Stimulated activated CD8-positive, alpha-beta memory T cell treated with anti-CD3 and anti-CD28 coated beads, Interleukin-15, amount 100 ng/mL, for 48 hours (primary cell): ENCODE results near the gene PTER.

Experiments
- DNase-seq, 2 donors: peaks; one replicate each; pipeline ENCODE4 v3.0.0-alpha.2; 2020; ENCODE audit warnings: low read depth in 2 of 2

PTER gene

GRCh38 chr10:16472828-16473227 is 36.0 kb downstream of the PTER start:
- no peak for DNase-seq

- no peak for DNase-seq
Observed at GRCh38 chr10:16477757-16478156, 40.9 kb downstream of the PTER start.

GRCh38 chr10:16478801-16479200 is 42.0 kb downstream of the PTER start:
- no peak for DNase-seq

GRCh38 chr10:16481052-16481728 is 44.4 kb downstream of the PTER start:
- no peak for DNase-seq

GRCh38 chr10:16483241-16483917 is 46.6 kb downstream of the PTER start:
- no peak for DNase-seq

- DNase-seq, result no peak
Observed at GRCh38 chr10:16490511-16490910, 53.7 kb downstream of the PTER start.

- DNase-seq, result no peak
Observed at GRCh38 chr10:16491933-16492332, 55.1 kb downstream of the PTER start.

GRCh38 chr10:16493884-16494536 is 57.2 kb downstream of the PTER start:
- DNase-seq, result no peak

GRCh38 chr10:16497911-16498310 is 61.1 kb downstream of the PTER start:
- no peak for DNase-seq

- no peak for DNase-seq
Observed at GRCh38 chr10:16505161-16505560, 68.4 kb downstream of the PTER start.

- DNase-seq, result no peak
Observed at GRCh38 chr10:16509996-16510395, 73.2 kb downstream of the PTER start.

- no peak for DNase-seq
Observed at GRCh38 chr10:16510843-16511242, 74.0 kb downstream of the PTER start.

- no peak for DNase-seq
Observed at GRCh38 chr10:16518822-16519221, 82.0 kb downstream of the PTER start.

GRCh38 chr10:16519250-16519907 is 82.6 kb downstream of the PTER start:
- no peak for DNase-seq

GRCh38 chr10:16519908-16520861 is 83.4 kb downstream of the PTER start:
- no peak for DNase-seq

- peak in 1 of 2 donors; percentile 20 for DNase-seq
Observed at GRCh38 chr10:16520900-16521299, 84.1 kb downstream of the PTER start.

GRCh38 chr10:16521311-16522016 is 84.7 kb downstream of the PTER start, which contains the start of gene C1QL3:
Gene C1QL3, minus strand, starts transcription at chr10:16521879. Its CDS starts 814 bp downstream, at chr10:16521065.
- no peak for DNase-seq

- no peak for DNase-seq
Observed at GRCh38 chr10:16527452-16527851, 90.6 kb downstream of the PTER start.

GRCh38 chr10:16529853-16530252 is 93.0 kb downstream of the PTER start:
- DNase-seq, result no peak

GRCh38 chr10:16536155-16536554 is 99.3 kb downstream of the PTER start:
- no peak for DNase-seq

GRCh38 chr10:16544099-16544498 is 107.3 kb downstream of the PTER start:
- DNase-seq, result no peak
